Endothelial cell of umbilical vein (primary cell): ENCODE measurements around the gene WLS. TPM values are rescaled to one million over a fixed set of nuclear protein-coding genes. Genes with fewer than 3 reads are reported as not detected.

Experiments used
- BruUV-seq: library from RNA; stranded (reverse); fragments of 400-500 nt; replicated peaks from 2 replicates; lab custom pipeline; 2021; lab: Mats Ljungman, UMichigan
- CTCF ChIA-PET: fragments of 300-600, 350-600 bp; sonication (Branson Sonifier 250); formaldehyde crosslinking; loops from one replicate; lab custom pipeline; 2021; ENCODE audit warnings: antibody characterized with exemption, inconsistent platforms; lab: Charles Lee
- POLR2A ChIA-PET: fragments of 300-600, 350-600 bp; sonication (Branson Sonifier 250); formaldehyde crosslinking; loops from one replicate; lab custom pipeline; 2021; ENCODE audit warnings: antibody characterized with exemption, inconsistent platforms; lab: Charles Lee
- DNase-seq: peaks from one replicate; pipeline ENCODE4 v3.0.0-alpha.2; 2011; ENCODE audit warnings: low read depth, low spot score
- FAIRE-seq: peaks from 2 replicates; lab custom pipeline; 2011; peaks lifted over from hg19 to GRCh38; lab: Jason Lieb, UNC
- H2AFZ ChIP-seq: 2 replicates; pipeline ENCODE4 v1.6.0; 2012; ENCODE audit warnings: low read depth, low read length, control low read depth, inconsistent platforms
- H3K27ac ChIP-seq: 2 replicates; pipeline ENCODE4 v1.5.1; 2011; ENCODE audit warnings: low read depth, mild to moderate bottlenecking, control low read depth, low read length, moderate library complexity; ENCODE audit not compliant: insufficient read depth
- H3K27me3 ChIP-seq, 2 experiments: 2 replicates each; pipeline versions ENCODE4 v1.6.0 to v1.6.1; 2011; ENCODE audit warnings: low read length in 2 of 2, mixed read lengths in 1 of 2; ENCODE audit not compliant: control insufficient read depth in 2 of 2, insufficient read depth in 2 of 2
- H3K36me3 ChIP-seq, 2 experiments: 2 replicates in 1 of 2; 3 replicates in 1 of 2; pipeline ENCODE4 v1.5.1; 2011; ENCODE audit warnings: low read length in 2 of 2, mild to moderate bottlenecking in 1 of 2, moderate library complexity in 1 of 2; ENCODE audit not compliant: control insufficient read depth in 2 of 2, insufficient read depth in 2 of 2; ENCODE audit errors: extremely low read depth in 1 of 2
- H3K4me1 ChIP-seq: 3 replicates; pipeline ENCODE4 v1.5.1; 2011; ENCODE audit warnings: mild to moderate bottlenecking, low read length; ENCODE audit not compliant: control insufficient read depth, insufficient read depth; ENCODE audit errors: extremely low read depth
- H3K4me2 ChIP-seq: 2 replicates; pipeline ENCODE4 v1.6.1; 2011; ENCODE audit warnings: low read length, control low read depth, mixed read lengths; ENCODE audit not compliant: insufficient read depth
- H3K4me3 ChIP-seq, 3 experiments: fragments of 200-600 bp in 1 of 3; sonication (generic), shearing (Covaris generic) in 1 of 3; replicated peaks in 1 of 3; 2 replicates each; pipeline ENCODE4 v1.5.1; 2011 to 2016; ENCODE audit warnings: control low read depth in 3 of 3, low read length in 3 of 3, mild to moderate bottlenecking in 2 of 3, inconsistent platforms in 1 of 3, low read depth in 1 of 3, moderate library complexity in 1 of 3; ENCODE audit not compliant: insufficient read depth in 1 of 3
- H3K79me2 ChIP-seq: 2 replicates; pipeline ENCODE4 v1.6.0; 2012; ENCODE audit warnings: low read length, inconsistent platforms; ENCODE audit not compliant: control insufficient read depth, insufficient read depth
- H3K9ac ChIP-seq: replicated peaks from 2 replicates; pipeline ENCODE3; 2011; ENCODE audit warnings: low read length, control low read depth; ENCODE audit not compliant: insufficient read depth; ENCODE audit errors: extremely low read depth
- H3K9me1 ChIP-seq: replicated peaks from 3 replicates; pipeline ENCODE4 v1.6.0; 2011; ENCODE audit warnings: mild to moderate bottlenecking, low read length; ENCODE audit not compliant: control insufficient read depth, insufficient read depth; ENCODE audit errors: extremely low read depth
- H3K9me3 ChIP-seq: replicated peaks from 2 replicates; pipeline ENCODE4 v1.5.1; 2012; ENCODE audit warnings: low read length, inconsistent platforms; ENCODE audit not compliant: control insufficient read depth, insufficient read depth
- H4K20me1 ChIP-seq: replicated peaks from 2 replicates; pipeline ENCODE3; 2011; ENCODE audit warnings: mild to moderate bottlenecking, low read length; ENCODE audit not compliant: control insufficient read depth, insufficient read depth; ENCODE audit errors: extremely low read depth
- CTCF ChIP-seq, 2 donors: IDR thresholded peaks; 1 replicate in 1 of 2; 2 replicates in 1 of 2; pipeline ENCODE4 v1.5.1; 2011; ENCODE audit warnings: low read length in 2 of 2, mild to moderate bottlenecking in 2 of 2, moderate library complexity in 2 of 2, control low read depth in 1 of 2, inconsistent platforms in 1 of 2, low read depth in 1 of 2; ENCODE audit not compliant: insufficient read depth in 1 of 2; ENCODE audit errors: extremely low read depth in 1 of 2
- EZH2 ChIP-seq: IDR thresholded peaks from 2 replicates; pipeline ENCODE4 v1.6.1; 2012; ENCODE audit warnings: borderline replicate concordance, low read depth, mild to moderate bottlenecking, moderate library complexity, low read length, inconsistent platforms; ENCODE audit not compliant: severe bottlenecking
- FOS ChIP-seq: IDR thresholded peaks from 2 replicates; pipeline ENCODE4 v1.6.1; 2011; ENCODE audit warnings: mild to moderate bottlenecking, low read length, moderate library complexity, borderline replicate concordance; ENCODE audit not compliant: insufficient read depth
- GATA2 ChIP-seq: IDR thresholded peaks from 2 replicates; pipeline ENCODE4 v1.7.0; 2011; ENCODE audit warnings: low read depth, mild to moderate bottlenecking, moderate library complexity, mixed read lengths, low read length; ENCODE audit not compliant: insufficient read length, insufficient read depth
- JUN ChIP-seq: IDR thresholded peaks from 2 replicates; pipeline ENCODE4 v1.6.1; 2011; ENCODE audit warnings: borderline replicate concordance, low read depth; ENCODE audit not compliant: insufficient read length, insufficient read depth
- MAX ChIP-seq: IDR thresholded peaks from 2 replicates; pipeline ENCODE4 v1.6.1; 2011; ENCODE audit not compliant: insufficient read depth, insufficient read length
- MYC ChIP-seq: IDR thresholded peaks from one replicate; pipeline ENCODE4 v1.6.1; 2011; ENCODE audit warnings: mild to moderate bottlenecking, low read depth, low read length
- POLR2A ChIP-seq: IDR thresholded peaks from 2 replicates; pipeline ENCODE4 v1.6.1; 2012; ENCODE audit warnings: low read depth, mild to moderate bottlenecking, control low read depth, low read length
- POLR2AphosphoS5 ChIP-seq: IDR thresholded peaks from 2 replicates; pipeline ENCODE4 v1.6.1; 2012; ENCODE audit warnings: low read depth, mild to moderate bottlenecking, control low read depth, low read length, moderate library complexity; ENCODE audit not compliant: insufficient read depth
- dilution Hi-C: fragments of 300-500 bp; cut with MboI; formaldehyde crosslinking; loops from one replicate; pipeline ENCODE4 v1.15.0; 2019; ENCODE audit warnings: low sequenced_read_pairs; ENCODE audit not compliant: extremely low pct_ligation_motif_present
- intact Hi-C: fragments of 100-400 bp; cut with micrococcal nuclease; formaldehyde crosslinking; loops from one replicate; pipeline ENCODE4 v1.10.0; 2022
- polyA plus RNA-seq, 4 experiments: library from polyadenylated mRNA; depleted of rRNA in 3 of 4; stranded (reverse) in 3 of 4; unstranded in 1 of 4; fragments of >200 nt; gene quantifications; 2 replicates each; pipeline versions ENCODE4 v1.2.1 to v1.2.3, GENCODE V29; 2011 to 2012; ENCODE audit warnings: missing spikeins in 1 of 4
- total RNA-seq: library from RNA; stranded (reverse); gene quantifications from 2 replicates; pipeline ENCODE4 v1.2.3, GENCODE V29; 2021

The WLS gene
- total and polyA plus RNA-seq, 2 donors (not counting 3 experiments of a cell fraction or from before 2014, with no cell fraction given), result 121 to 199 TPM

GRCh38 chr1:68271596-68271995 is 39.3 kb upstream of the WLS start:
- Histone ChIP-seq H3K9me1 (no peaks in the 10 kb centered on the region), H3K9ac (no peak overlapping the region), H3K4me2 (no peak overlapping the region), H3K79me2 (no peaks in the 10 kb centered on the region), H4K20me1 (no peaks in the 10 kb centered on the region), H2AFZ (no peak overlapping the region), H3K27me3 (no peaks in the 10 kb centered on the region), H3K27ac (no peak overlapping the region), H3K36me3 (no peaks in the 10 kb centered on the region), H3K9me3 (no peaks in the 10 kb centered on the region), H3K4me1 (no peaks in the 10 kb centered on the region), H3K4me3 (no peak overlapping the region)
- dilution Hi-C loops, result no loop called here
- no peak for TF ChIP-seq MYC
- no peak for TF ChIP-seq POLR2AphosphoS5
- TF ChIP-seq CTCF (IDR thresholded peaks at IDR 0.05; ENCODE audit: extremely low read depth in 1 of 2, insufficient read depth in 1 of 2, low read depth in 1 of 2, low read length in 2 of 2), result no peak
- no peak for TF ChIP-seq MAX
- no peak for TF ChIP-seq GATA2
- no peak for TF ChIP-seq FOS
- no peak for TF ChIP-seq JUN
- no peak for TF ChIP-seq POLR2A
- no peak for TF ChIP-seq EZH2
- ChIA-PET CTCF (no interaction called here), POLR2A (no interaction called here)
- FAIRE-seq (no peak), DNase-seq (no peak)
- intact Hi-C loops, result no loop called here
- BruUV-seq, result no TSS peak
